Heart left ventricle (tissue), 13 donors: Measurements from ENCODE around the gene KRTAP5-3.

Experiments used
- CTCF ChIP-seq, 12 donors: fragments of 200-600 bp; sonication (generic) in 4 of 12; IDR thresholded peaks; one replicate each; pipeline versions ENCODE4 v1.5.0 to v1.8.0; 2018 to 2022; ENCODE audit warnings: antibody characterized with exemption in 12 of 12, mild to moderate bottlenecking in 5 of 12
- POLR2A ChIP-seq, 2 donors: fragments of 450-650 bp; IDR thresholded peaks; one replicate each; pipeline ENCODE4 v1.6.1; 2017; ENCODE audit warnings: antibody characterized with exemption in 2 of 2, mild to moderate bottlenecking in 2 of 2, moderate library complexity in 2 of 2
- donor health status: ischemic (EF 13 %, LVEDD 7.1; RV severe dilation, severe dysfunction).
- donor health status: DM: no; HTN: yes; CAD: no.
- donor health status: DM: no; HTN: no; CAD: no.
- donor health status: ischemic (EF 25% LVEDD 6.9; RV normal size, moderate dysfunction).
- donor health status: ischemic (EF 25% LVEDD 5.7; RV mildly dilated, moderate dysfunction).
- donor health status: ischemic (EF 35%, LVEDD 5.7; RV mildly dilated, moderate dysfunction).
- donor health status: nonischemic (EF 11% LVEDD 7.7; RV severe dilation, severe dysfunction).
- donor health status: DM: yes; HTN: yes; CAD: no.
- donor health status: PGD.
- donor health status: ischemic (EF 29% LVEDD 5.4; RV normal size, mild dysfunction).
- donor health status: nonischemic (EF 23%, LVEDD 6.1; RV moderate dilation, normal function).

GRCh38 chr11:1618231-1618630 is 10.0 kb upstream of the KRTAP5-3 start:
- TF ChIP-seq POLR2A (IDR thresholded peaks at IDR 0.05) (no peak), CTCF (IDR thresholded peaks at IDR 0.05) (no peak)
